HG03354 (cell line): Measurements from ENCODE around the gene KLK14.

Experiments used
- ATAC-seq: cut with Tn5 transposase; IDR thresholded peaks from one replicate; pipeline ENCODE4 v1.9.1; 2021; ENCODE audit warnings: mild to moderate bottlenecking; ENCODE audit not compliant: unreplicated experiment, poor library complexity, severe bottlenecking

Gene KLK14

GRCh38 chr19:51110666-51110971 is 27.9 kb upstream of the KLK14 start:
- no peak for ATAC-seq

- ATAC-seq = peak; percentile 38
Measured at GRCh38 chr19:51108805-51109146, 26.1 kb upstream of the KLK14 start.

GRCh38 chr19:51108066-51108804 is 25.5 kb upstream of the KLK14 start, which contains the start of gene CTU1:
Gene CTU1 (minus strand): TSS chr19:51108409. CDS start chr19:51104569, 3,840 bp downstream.
- ATAC-seq = peak; percentile 97

- ATAC-seq = no peak
Measured at GRCh38 chr19:51107406-51108065, 24.8 kb upstream of the KLK14 start.

GRCh38 chr19:51103926-51104341 is 21.2 kb upstream of the KLK14 start:
- ATAC-seq = no peak

GRCh38 chr19:51102991-51103390 is 20.3 kb upstream of the KLK14 start:
- no peak for ATAC-seq

GRCh38 chr19:51101171-51101865 is 18.6 kb upstream of the KLK14 start:
- ATAC-seq = no peak

GRCh38 chr19:51100601-51101000 is 17.9 kb upstream of the KLK14 start:
- ATAC-seq = no peak

- ATAC-seq = no peak
Measured at GRCh38 chr19:51099047-51099382, 16.3 kb upstream of the KLK14 start.

- no peak for ATAC-seq
Measured at GRCh38 chr19:51098365-51099046, 15.8 kb upstream of the KLK14 start.

- ATAC-seq = no peak
Measured at GRCh38 chr19:51097796-51098195, 15.1 kb upstream of the KLK14 start.

GRCh38 chr19:51097166-51097738 is 14.6 kb upstream of the KLK14 start:
- no peak for ATAC-seq

GRCh38 chr19:51096473-51097165 is 13.9 kb upstream of the KLK14 start:
- ATAC-seq = no peak

- ATAC-seq = no peak
Measured at GRCh38 chr19:51094696-51095279, 12.1 kb upstream of the KLK14 start.

- no peak for ATAC-seq
Measured at GRCh38 chr19:51093510-51094345, 11.0 kb upstream of the KLK14 start.

- no peak for ATAC-seq
Measured at GRCh38 chr19:51093101-51093500, 10.4 kb upstream of the KLK14 start.

GRCh38 chr19:51091895-51092873 is 9.5 kb upstream of the KLK14 start:
- ATAC-seq = no peak
